Stimulated activated CD4-positive, alpha-beta T cell treated with anti-CD3 and anti-CD28 coated beads, Interleukin-12 subunit alpha, Interleukin-12 subunit beta, amount 100 ng/mL, for 24 hours (primary cell): ENCODE measurements around the gene OR10P1.

Experiments
- DNase-seq, 2 experiments: peaks; one replicate each; pipeline ENCODE4 v3.0.0-alpha.2; 2020; ENCODE audit warnings: low read depth in 2 of 2

Gene OR10P1

DNA sequence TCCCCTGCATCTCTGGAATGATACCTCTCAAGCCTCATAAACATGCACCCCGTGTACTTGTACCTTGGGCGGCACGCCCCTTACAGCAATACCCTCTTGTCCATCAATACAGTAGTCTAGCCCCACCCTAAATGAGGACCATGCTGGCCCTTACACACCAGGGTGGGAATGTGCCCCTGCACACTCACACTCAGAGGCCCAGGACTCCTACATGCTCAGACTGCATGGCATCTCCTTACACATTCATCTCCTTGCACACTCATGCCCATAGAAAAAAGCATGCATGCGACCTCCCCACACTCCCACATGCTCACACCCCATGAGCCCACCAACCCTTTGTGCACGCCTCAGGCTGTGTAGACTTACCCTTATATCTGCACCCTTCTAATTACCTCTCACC, 49.0 kb downstream of the OR10P1 start:
- no peak for DNase-seq

DNA sequence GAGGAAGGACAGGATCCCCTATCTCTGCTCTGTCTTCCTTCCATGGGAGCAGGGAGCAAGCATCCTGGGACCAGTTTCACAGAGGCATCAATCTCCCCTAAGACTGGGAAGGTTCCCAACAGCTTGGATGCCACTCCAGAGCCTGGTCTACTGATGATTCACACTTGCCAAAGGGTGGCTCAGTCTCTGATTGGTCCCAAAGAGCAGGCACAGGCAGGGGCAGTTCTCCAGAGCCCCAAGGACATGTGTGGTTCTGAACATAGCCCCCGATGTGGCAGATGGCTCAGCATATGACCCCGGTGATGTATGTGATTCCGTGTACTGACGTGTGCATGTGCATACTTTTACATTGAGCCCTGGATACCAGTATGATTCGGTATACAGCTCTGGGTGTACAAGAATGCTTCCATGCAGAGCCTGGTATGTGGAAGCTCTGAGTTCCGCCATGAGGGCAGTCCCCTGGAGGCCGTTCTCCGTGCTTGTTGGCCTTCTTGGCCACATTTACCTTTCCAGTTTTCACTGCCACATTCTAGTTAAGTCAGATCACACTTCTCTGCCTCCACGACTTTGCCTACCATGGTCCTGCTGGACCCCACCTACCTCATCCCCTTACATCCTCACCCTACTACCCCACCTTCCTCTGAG, 49.8 kb downstream of the OR10P1 start:
- no peak for DNase-seq
